Esophagus squamous epithelium (tissue), 4 donors: Measurements from ENCODE around the gene PIM1.
"Not testable (repeated sequence)": the region's sequence is repeated elsewhere in the genome, so short reads cannot be mapped to it uniquely, and the experiment has no call there.

Experiments
- CTCF ChIP-seq, 6 experiments: fragments of 450-650 bp in 4 of 6; fragments of 200-600 bp in 2 of 6; sonication (generic) in 2 of 6; IDR thresholded peaks; one replicate each; pipeline ENCODE4 v1.5.1; 2016 to 2019; ENCODE audit warnings: antibody characterized with exemption in 6 of 6, mild to moderate bottlenecking in 4 of 6, moderate library complexity in 4 of 6
- POLR2A ChIP-seq, 4 donors: fragments of 450-650 bp; IDR thresholded peaks; one replicate each; pipeline ENCODE4 v1.6.1; 2017; ENCODE audit warnings: antibody characterized with exemption in 4 of 4, mild to moderate bottlenecking in 4 of 4, moderate library complexity in 3 of 4

- TF ChIP-seq CTCF, POLR2A (IDR thresholded peaks at IDR 0.05): not testable (repeated sequence)
These were observed 41.0 kb upstream of the PIM1 start for GRCh38 chr6:37128863-37129443.
